K562 (cell line): ENCODE data around the gene NUPR1. TPM values are rescaled to one million over a fixed set of nuclear protein-coding genes. Genes with fewer than 3 reads are reported as not detected.

Source experiments
- BMI1 ChIP-seq: fragments of 150-350 bp; IDR thresholded peaks from 2 replicates; pipeline ENCODE4 v1.6.1; 2014; ENCODE audit warnings: low read length
- CC2D1A ChIP-seq: fragments of 450-650 bp; IDR thresholded peaks from 2 replicates; pipeline ENCODE4 v1.6.1; 2017; ENCODE audit warnings: mild to moderate bottlenecking
- COPS2 ChIP-seq: fragments of 450-650 bp; conservative IDR thresholded peaks from 2 replicates; pipeline ENCODE4 v1.6.1; 2016; ENCODE audit warnings: mild to moderate bottlenecking, moderate library complexity
- ETV1 ChIP-seq: fragments of 450-650 bp; conservative IDR thresholded peaks from 2 replicates; pipeline ENCODE4 v1.6.1; 2016; ENCODE audit warnings: missing genetic modification characterization, control low read depth, low read depth, missing compliant biosample characterization
- HDAC3 ChIP-seq: fragments of 450-650 bp; IDR thresholded peaks from 2 replicates; pipeline ENCODE4 v1.6.1; 2018; ENCODE audit warnings: borderline replicate concordance, mild to moderate bottlenecking, moderate library complexity; ENCODE audit not compliant: partially characterized antibody
- NR1H2 ChIP-seq: sonication (generic); formaldehyde crosslinking; IDR thresholded peaks from 2 replicates; pipeline ENCODE4 v1.4.0; 2020; ENCODE audit warnings: mild to moderate bottlenecking, missing genetic modification reagents
- NRF1 ChIP-seq, 2 experiments: fragments of 450-650 bp; IDR thresholded peaks in 1 of 2; conservative IDR thresholded peaks in 1 of 2; 2 replicates each; pipeline ENCODE4 v1.6.1; 2014; ENCODE audit warnings: mild to moderate bottlenecking in 2 of 2
- POLR2A ChIP-seq: fragments of 450-650 bp; conservative IDR thresholded peaks from 2 replicates; pipeline ENCODE4 v1.6.1; 2016
- SIRT6 ChIP-seq: IDR thresholded peaks from one replicate; pipeline ENCODE4 v1.6.1; 2012; ENCODE audit warnings: low read depth, mild to moderate bottlenecking, control low read depth, inconsistent platforms, low read length, moderate library complexity
- YBX1 ChIP-seq: fragments of 450-650 bp; IDR thresholded peaks from 2 replicates; pipeline ENCODE4 v1.7.1; 2016; ENCODE audit warnings: mild to moderate bottlenecking
- ZBTB1 ChIP-seq: sonication (generic); formaldehyde crosslinking; IDR thresholded peaks from 2 replicates; pipeline ENCODE4 v1.8.1; 2023; ENCODE audit warnings: missing genetic modification reagents, low read depth, mild to moderate bottlenecking, borderline replicate concordance
- ZFX ChIP-seq: sonication (generic); formaldehyde crosslinking; IDR thresholded peaks from 2 replicates; pipeline ENCODE4 v1.8.0; 2022; ENCODE audit warnings: mild to moderate bottlenecking, missing genetic modification reagents, moderate library complexity
- ZNF175 ChIP-seq: fragments of 200-800 bp; sonication (Bioruptor generic); IDR thresholded peaks from 2 replicates; pipeline ENCODE4 v1.6.1; 2016; ENCODE audit warnings: low read depth, mild to moderate bottlenecking, missing genetic modification characterization, missing compliant biosample characterization
- ZNF507 ChIP-seq: conservative IDR thresholded peaks from 2 replicates; pipeline ENCODE4 v1.6.1; 2017; ENCODE audit warnings: missing genetic modification characterization, missing compliant biosample characterization
- ZNF584 ChIP-seq: fragments of 200-800 bp; sonication (Bioruptor generic); IDR thresholded peaks from 2 replicates; pipeline ENCODE4 v1.6.1; 2016; ENCODE audit warnings: low read depth, mild to moderate bottlenecking, missing genetic modification characterization, missing compliant biosample characterization
- polyA plus RNA-seq, 8 experiments: library from polyadenylated mRNA; depleted of rRNA in 4 of 8; stranded (reverse) in 5 of 8; unstranded in 3 of 8; fragments of >200 nt; fragmentation: Nextera tagmentation in 2 of 8; fragmentation: Illumina TruSeq in 1 of 8; extraction: Ambion mirVana in 2 of 8; extraction: Trizol in 1 of 8; gene quantifications; 2 replicates each; pipeline versions ENCODE4 v1.2.1 to v1.2.3, GENCODE V29; 2011 to 2014; ENCODE audit warnings: inconsistent platforms in 1 of 8, missing spikeins in 1 of 8
- total RNA-seq, 7 experiments: library from RNA; depleted of rRNA in 6 of 7; stranded (reverse); fragments of >200 nt in 6 of 7; fragmentation: Illumina TruSeq in 2 of 7; extraction: Trizol in 2 of 7; gene quantifications; 2 replicates each; pipeline versions ENCODE4 v1.2.1 to v1.2.3, GENCODE V29; 2011 to 2021; ENCODE audit warnings: low replicate concordance in 1 of 7
- TF ChIP-seq, protein P1 (sequence below): sonication (generic); formaldehyde crosslinking; IDR thresholded peaks from 2 replicates; pipeline ENCODE4 v1.8.0; 2023; ENCODE audit warnings: mild to moderate bottlenecking, missing genetic modification reagents
- TF ChIP-seq, protein P2 (sequence below): sonication (generic); formaldehyde crosslinking; IDR thresholded peaks from 2 replicates; pipeline ENCODE4 v1.8.0; 2022; ENCODE audit warnings: mild to moderate bottlenecking, missing genetic modification reagents
- TF ChIP-seq, protein P3 (sequence below): IDR thresholded peaks from 3 replicates; pipeline ENCODE4 v1.6.1; 2011; ENCODE audit warnings: borderline replicate concordance, mild to moderate bottlenecking, moderate library complexity; ENCODE audit not compliant: insufficient read length; ENCODE audit errors: extremely low read depth
- TF ChIP-seq, protein P4 (sequence below): sonication (generic); formaldehyde crosslinking; IDR thresholded peaks from 2 replicates; pipeline ENCODE4 v1.8.1; 2022; ENCODE audit warnings: missing genetic modification reagents

The NUPR1 gene
- total and polyA plus RNA-seq, 9 of the 15 experiments (the other 6 are each of a cell fraction or from before 2014, with no cell fraction given), result 0.07 to 1.5 (median 0.27) TPM

DNA sequence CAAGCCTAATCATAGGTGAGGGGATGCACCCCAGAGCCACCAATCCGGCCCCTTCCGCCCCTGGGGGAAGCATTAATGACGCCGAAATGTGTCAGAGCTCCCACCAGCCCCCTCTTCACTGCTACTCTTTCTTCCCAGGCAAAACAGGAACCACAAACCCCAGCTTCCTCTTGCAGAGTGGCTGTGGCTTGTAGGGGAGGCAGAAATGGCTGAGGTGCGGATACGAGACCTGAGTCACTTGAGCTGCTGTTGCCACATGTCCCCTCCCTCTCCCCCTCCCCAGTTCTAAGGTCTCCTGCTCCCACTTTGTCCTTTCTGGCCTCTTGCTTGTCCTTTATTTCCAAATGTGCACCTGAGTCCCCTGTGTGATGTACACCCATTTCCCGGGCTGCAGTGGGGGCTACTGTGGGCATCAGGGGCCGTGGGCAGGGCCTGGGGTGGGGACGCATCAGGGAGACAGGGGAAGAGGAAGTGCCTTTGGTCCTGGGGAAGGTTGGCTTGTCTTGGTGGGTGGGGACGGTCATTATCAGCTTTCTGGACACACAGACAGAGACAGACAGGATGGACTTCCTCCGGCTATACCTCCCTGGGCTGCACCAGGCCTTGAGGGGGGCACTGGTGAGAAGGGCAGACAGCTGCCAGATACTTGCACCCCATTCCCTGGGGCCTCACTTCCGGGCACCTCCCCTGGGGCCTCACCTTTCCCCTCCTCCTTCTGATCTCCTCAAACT lies 44.5 kb downstream of the NUPR1 start, which contains the start of gene APOBR (continued):
- TF ChIP-seq, protein P1, sequence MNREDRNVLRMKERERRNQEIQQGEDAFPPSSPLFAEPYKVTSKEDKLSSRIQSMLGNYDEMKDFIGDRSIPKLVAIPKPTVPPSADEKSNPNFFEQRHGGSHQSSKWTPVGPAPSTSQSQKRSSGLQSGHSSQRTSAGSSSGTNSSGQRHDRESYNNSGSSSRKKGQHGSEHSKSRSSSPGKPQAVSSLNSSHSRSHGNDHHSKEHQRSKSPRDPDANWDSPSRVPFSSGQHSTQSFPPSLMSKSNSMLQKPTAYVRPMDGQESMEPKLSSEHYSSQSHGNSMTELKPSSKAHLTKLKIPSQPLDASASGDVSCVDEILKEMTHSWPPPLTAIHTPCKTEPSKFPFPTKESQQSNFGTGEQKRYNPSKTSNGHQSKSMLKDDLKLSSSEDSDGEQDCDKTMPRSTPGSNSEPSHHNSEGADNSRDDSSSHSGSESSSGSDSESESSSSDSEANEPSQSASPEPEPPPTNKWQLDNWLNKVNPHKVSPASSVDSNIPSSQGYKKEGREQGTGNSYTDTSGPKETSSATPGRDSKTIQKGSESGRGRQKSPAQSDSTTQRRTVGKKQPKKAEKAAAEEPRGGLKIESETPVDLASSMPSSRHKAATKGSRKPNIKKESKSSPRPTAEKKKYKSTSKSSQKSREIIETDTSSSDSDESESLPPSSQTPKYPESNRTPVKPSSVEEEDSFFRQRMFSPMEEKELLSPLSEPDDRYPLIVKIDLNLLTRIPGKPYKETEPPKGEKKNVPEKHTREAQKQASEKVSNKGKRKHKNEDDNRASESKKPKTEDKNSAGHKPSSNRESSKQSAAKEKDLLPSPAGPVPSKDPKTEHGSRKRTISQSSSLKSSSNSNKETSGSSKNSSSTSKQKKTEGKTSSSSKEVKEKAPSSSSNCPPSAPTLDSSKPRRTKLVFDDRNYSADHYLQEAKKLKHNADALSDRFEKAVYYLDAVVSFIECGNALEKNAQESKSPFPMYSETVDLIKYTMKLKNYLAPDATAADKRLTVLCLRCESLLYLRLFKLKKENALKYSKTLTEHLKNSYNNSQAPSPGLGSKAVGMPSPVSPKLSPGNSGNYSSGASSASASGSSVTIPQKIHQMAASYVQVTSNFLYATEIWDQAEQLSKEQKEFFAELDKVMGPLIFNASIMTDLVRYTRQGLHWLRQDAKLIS (CRISPR knock-in tag), result peak; percentile 70; the same call in 1 of the 2 replicates
- TF ChIP-seq BMI1, result no peak
- TF ChIP-seq ZBTB1 (CRISPR knock-in tag), result 0 out of 2 replicates have a peak, but pooled peaks have one; percentile 34
- TF ChIP-seq NRF1 (conservative IDR thresholded peaks at IDR 0.05 in 1 of 2, IDR thresholded peaks at IDR 0.05 in 1 of 2), result 0 out of 4 replicates have a peak, but pooled peaks of 1 of the 2 experiments have one; percentile 15
- no peak for TF ChIP-seq HDAC3
- TF ChIP-seq, protein P2, sequence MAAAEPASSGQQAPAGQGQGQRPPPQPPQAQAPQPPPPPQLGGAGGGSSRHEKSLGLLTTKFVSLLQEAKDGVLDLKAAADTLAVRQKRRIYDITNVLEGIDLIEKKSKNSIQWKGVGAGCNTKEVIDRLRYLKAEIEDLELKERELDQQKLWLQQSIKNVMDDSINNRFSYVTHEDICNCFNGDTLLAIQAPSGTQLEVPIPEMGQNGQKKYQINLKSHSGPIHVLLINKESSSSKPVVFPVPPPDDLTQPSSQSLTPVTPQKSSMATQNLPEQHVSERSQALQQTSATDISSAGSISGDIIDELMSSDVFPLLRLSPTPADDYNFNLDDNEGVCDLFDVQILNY (CRISPR knock-in tag), result no peak
- TF ChIP-seq ZNF175 (CRISPR knock-in tag), result peak; percentile 42
- peak; percentile 66 for TF ChIP-seq ETV1 (tag)
- TF ChIP-seq, protein P3, sequence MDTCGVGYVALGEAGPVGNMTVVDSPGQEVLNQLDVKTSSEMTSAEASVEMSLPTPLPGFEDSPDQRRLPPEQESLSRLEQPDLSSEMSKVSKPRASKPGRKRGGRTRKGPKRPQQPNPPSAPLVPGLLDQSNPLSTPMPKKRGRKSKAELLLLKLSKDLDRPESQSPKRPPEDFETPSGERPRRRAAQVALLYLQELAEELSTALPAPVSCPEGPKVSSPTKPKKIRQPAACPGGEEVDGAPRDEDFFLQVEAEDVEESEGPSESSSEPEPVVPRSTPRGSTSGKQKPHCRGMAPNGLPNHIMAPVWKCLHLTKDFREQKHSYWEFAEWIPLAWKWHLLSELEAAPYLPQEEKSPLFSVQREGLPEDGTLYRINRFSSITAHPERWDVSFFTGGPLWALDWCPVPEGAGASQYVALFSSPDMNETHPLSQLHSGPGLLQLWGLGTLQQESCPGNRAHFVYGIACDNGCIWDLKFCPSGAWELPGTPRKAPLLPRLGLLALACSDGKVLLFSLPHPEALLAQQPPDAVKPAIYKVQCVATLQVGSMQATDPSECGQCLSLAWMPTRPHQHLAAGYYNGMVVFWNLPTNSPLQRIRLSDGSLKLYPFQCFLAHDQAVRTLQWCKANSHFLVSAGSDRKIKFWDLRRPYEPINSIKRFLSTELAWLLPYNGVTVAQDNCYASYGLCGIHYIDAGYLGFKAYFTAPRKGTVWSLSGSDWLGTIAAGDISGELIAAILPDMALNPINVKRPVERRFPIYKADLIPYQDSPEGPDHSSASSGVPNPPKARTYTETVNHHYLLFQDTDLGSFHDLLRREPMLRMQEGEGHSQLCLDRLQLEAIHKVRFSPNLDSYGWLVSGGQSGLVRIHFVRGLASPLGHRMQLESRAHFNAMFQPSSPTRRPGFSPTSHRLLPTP, result no peak
- TF ChIP-seq CC2D1A, result no peak
- no peak for TF ChIP-seq ZNF584 (CRISPR knock-in tag)
- TF ChIP-seq ZFX (CRISPR knock-in tag), result peak; percentile 74
- TF ChIP-seq POLR2A, result no peak; the same call in 1 of the 2 replicates
- TF ChIP-seq, protein P4, sequence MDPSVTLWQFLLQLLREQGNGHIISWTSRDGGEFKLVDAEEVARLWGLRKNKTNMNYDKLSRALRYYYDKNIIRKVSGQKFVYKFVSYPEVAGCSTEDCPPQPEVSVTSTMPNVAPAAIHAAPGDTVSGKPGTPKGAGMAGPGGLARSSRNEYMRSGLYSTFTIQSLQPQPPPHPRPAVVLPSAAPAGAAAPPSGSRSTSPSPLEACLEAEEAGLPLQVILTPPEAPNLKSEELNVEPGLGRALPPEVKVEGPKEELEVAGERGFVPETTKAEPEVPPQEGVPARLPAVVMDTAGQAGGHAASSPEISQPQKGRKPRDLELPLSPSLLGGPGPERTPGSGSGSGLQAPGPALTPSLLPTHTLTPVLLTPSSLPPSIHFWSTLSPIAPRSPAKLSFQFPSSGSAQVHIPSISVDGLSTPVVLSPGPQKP, result no peak
- 0 out of 2 replicates have a peak, but pooled peaks have one; percentile 66 for TF ChIP-seq NR1H2
- TF ChIP-seq SIRT6, result no peak
- TF ChIP-seq YBX1, result no peak
- TF ChIP-seq ZNF507 (tag), result no peak
- TF ChIP-seq COPS2, result no peak
